ENCODE results near the gene TMEM250.

The TMEM250 gene

GRCh38 chr9:136096505-136097001 lies 22.1 kb downstream of the TMEM250 start:
- no peak for DNase-seq (ENCODE audit: low read depth in 2 of 3, low spot score in 1 of 3)

- no peak for DNase-seq (ENCODE audit: low read depth in 2 of 3, low spot score in 1 of 3)
Measured at GRCh38 chr9:136095070-136096058, 23.3 kb downstream of the TMEM250 start, which contains the start of gene NACC2. Gene NACC2, minus strand, starts transcription at chr9:136095289. Its CDS starts 44,768 bp downstream, at chr9:136050521.

- peak in 1 of 3 donors; percentile 45 for DNase-seq (ENCODE audit: low read depth in 2 of 3, low spot score in 1 of 3)
Measured at GRCh38 chr9:136093995-136094881, 24.4 kb downstream of the TMEM250 start.

DNA sequence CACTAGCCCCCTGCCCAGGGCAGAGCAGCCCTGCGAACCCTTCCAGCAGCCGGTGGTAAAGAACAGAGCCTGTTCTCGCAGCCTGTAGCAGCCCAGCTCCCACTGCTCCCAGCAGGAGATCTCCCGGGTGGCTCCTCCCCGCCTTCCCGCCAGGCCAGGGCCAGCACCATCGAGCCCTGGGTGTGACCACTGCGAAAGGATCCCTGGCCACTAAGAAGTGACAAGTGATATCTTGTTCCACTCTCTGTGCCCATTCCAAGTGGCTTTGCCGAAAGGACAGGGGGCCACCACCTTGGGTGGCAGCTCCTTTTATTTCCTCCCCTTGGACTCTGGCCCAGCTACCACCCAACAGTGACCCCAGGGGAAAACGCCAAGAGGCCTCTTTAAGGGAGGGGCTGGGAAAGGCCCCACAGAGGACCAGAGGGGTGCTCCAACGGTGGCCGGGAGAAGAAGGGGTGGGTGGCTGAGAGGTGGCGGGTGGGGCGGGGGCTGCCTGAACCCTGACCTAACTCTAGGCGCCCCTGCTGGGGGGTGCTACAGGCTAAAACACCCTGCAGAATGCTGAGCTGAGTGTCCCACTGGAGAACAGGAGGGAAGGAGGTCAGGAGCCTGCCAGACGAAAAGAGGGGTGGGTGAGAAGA lies 25.2 kb downstream of the TMEM250 start:
- DNase-seq (ENCODE audit: low read depth in 2 of 3, low spot score in 1 of 3): no peak

GRCh38 chr9:136092741-136093140 lies 25.9 kb downstream of the TMEM250 start:
- DNase-seq (ENCODE audit: low read depth in 2 of 3, low spot score in 1 of 3): no peak

- no peak for DNase-seq (ENCODE audit: low read depth in 2 of 3, low spot score in 1 of 3)
Measured at GRCh38 chr9:136092353-136092650, 26.4 kb downstream of the TMEM250 start.

GRCh38 chr9:136091582-136092352 lies 26.9 kb downstream of the TMEM250 start:
- DNase-seq (ENCODE audit: low read depth in 2 of 3, low spot score in 1 of 3): no peak

DNA sequence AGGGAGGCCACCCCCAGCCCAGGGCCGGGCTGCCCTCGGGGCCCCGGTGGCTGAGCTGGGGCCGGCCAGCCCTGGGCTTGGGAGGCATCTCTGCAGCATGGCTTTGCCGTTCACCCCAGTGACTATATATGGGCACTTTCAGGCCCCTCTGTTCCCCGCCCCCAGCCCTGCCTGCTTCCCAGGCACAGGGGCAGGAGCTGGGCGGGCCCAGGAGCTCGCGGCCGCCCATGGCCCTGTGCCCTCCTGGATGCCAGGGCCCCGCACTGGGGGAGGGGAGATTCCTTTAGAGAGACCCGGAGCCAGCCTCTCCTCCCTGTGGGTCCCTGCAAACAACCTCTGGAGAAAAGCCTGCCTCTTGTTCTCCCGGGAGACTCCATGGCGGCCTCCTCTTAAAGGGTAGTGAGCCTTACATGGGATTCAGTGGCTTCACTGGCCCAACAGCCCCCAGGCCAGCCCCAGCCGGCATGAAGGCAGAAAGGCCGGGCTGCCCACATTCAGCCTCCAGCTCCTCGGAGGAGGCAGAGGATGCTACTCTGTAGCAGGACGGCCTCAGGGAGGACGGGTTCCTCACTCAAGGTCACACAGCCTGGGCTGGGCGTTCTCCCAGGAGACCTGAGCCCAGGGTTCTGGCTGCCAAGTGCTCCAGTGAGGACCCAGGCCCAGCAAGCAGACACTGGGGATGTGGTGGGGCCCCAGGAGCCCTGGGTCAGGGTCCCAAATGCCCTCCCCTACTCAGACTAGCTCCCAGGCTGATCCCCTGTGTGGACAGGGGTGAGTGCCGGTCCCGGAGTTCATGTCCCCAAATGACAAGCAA lies 27.7 kb downstream of the TMEM250 start:
- DNase-seq (ENCODE audit: low read depth in 2 of 3, low spot score in 1 of 3): no peak

DNA sequence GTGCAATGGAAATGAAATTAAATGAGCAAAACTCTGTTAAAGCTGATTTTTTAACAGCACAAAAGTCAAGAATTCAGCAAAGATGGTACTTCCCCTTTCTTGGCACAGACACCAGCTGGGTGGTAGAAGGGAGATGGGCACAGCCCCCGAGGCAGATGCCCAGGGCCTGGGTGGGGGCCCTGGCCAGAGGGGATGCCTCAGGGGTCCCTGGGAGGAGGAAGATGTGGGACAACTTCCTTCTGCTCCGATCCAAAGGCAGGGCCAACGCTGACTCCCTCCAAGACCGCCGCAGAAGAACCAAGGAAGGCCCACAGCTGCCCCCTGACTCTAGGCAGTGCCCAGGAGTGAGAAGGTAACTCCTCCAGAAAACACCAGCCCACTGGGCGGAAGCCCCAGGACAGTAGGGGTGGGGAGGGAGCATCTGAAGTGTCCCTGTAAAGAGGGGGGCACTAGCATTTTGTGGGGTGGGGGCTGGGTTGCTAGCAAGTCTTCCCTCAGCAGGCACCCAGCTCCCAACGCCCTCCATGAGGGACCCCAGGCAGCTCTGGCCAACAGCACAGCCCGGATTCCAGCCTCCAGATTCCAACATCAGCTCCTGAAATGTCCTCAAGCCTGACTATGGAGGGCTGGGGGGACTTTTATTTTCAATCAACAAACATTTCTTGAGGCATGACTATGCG lies 28.5 kb downstream of the TMEM250 start:
- DNase-seq (ENCODE audit: low read depth in 2 of 3, low spot score in 1 of 3): no peak

- DNase-seq (ENCODE audit: low read depth in 2 of 3, low spot score in 1 of 3): no peak
Measured at GRCh38 chr9:136089697-136090045, 29.0 kb downstream of the TMEM250 start.

GRCh38 chr9:136088939-136089696 lies 29.6 kb downstream of the TMEM250 start:
- DNase-seq (ENCODE audit: low read depth in 2 of 3, low spot score in 1 of 3): no peak

DNA sequence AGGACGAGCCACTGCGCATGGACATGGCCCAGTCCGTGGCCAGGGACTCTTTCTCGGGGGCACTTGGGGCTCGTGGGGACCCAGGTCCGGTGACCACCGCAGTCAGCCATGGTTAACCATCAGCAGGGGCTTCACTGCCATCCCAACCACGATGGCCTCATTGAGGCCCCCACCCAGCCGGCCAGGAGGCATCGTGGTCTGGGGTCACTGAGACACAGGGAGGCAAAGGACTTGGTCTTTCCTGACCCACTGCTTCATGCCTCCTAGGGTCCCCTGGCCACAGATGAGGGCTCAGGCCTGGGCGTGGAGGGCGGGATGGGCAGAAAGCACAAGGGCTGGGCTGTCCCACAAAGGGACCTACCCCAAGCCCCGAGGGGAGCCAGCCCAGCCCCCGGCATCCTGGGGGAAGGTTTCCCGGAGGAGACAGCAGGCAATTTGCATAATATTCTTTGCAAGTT lies 30.2 kb downstream of the TMEM250 start:
- DNase-seq (ENCODE audit: low read depth in 2 of 3, low spot score in 1 of 3): no peak

- no peak for DNase-seq (ENCODE audit: low read depth in 2 of 3, low spot score in 1 of 3)
Measured at GRCh38 chr9:136087741-136088480, 30.8 kb downstream of the TMEM250 start.

- DNase-seq (ENCODE audit: low read depth in 2 of 3, low spot score in 1 of 3): no peak
Measured at GRCh38 chr9:136086951-136087740, 31.5 kb downstream of the TMEM250 start.

DNA sequence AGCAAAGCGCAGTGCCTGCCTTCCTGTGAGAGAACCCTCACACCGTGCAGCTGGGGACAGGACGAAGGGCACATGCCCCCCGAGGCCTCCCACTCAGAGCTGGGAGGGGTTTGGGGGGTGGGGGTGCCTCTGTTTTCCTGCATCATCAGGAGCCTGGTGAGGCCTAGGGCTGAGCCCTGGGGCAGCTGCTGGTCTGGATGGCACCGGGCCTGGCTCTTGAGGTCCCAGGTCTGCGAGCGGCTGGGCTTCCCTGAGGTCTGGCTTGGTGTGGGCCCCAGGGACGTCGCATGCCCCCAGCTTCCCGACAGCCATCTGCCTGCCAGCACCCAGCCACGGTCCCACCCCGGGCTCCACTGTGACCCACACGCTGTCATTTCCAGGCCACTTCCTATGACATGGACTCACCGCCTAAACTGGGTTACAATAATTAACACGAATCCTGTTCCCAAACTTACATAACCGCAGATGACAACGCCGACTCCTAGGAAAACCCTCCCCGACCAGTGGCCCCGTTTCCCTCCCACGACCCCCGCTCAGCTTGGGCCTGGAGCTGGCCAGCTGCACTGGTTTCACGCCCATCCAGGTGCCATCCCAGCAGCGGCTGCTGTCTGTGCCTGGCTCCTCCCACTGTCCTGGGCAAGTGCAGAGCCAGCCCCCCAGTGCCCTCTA lies 32.3 kb downstream of the TMEM250 start:
- no peak for DNase-seq (ENCODE audit: low read depth in 2 of 3, low spot score in 1 of 3)

GRCh38 chr9:136085815-136086212 lies 32.9 kb downstream of the TMEM250 start:
- DNase-seq (ENCODE audit: low read depth in 2 of 3, low spot score in 1 of 3): no peak

All from stimulated activated CD4-positive, alpha-beta T cell treated with anti-CD3 and anti-CD28 coated beads, Interleukin-12 subunit alpha, Interleukin-12 subunit beta, amount 100 ng/mL, for 48 hours (primary cell).